ENCODE results near the gene BROX. TPM values are rescaled to one million over a fixed set of nuclear protein-coding genes. Genes with fewer than 3 reads are reported as not detected.

Gene BROX
- total and polyA plus RNA-seq, 10 of the 15 experiments (the other 5 are each of a cell fraction or from before 2014, with no cell fraction given): 5.8 to 42.0 (median 16.8) TPM

DNA sequence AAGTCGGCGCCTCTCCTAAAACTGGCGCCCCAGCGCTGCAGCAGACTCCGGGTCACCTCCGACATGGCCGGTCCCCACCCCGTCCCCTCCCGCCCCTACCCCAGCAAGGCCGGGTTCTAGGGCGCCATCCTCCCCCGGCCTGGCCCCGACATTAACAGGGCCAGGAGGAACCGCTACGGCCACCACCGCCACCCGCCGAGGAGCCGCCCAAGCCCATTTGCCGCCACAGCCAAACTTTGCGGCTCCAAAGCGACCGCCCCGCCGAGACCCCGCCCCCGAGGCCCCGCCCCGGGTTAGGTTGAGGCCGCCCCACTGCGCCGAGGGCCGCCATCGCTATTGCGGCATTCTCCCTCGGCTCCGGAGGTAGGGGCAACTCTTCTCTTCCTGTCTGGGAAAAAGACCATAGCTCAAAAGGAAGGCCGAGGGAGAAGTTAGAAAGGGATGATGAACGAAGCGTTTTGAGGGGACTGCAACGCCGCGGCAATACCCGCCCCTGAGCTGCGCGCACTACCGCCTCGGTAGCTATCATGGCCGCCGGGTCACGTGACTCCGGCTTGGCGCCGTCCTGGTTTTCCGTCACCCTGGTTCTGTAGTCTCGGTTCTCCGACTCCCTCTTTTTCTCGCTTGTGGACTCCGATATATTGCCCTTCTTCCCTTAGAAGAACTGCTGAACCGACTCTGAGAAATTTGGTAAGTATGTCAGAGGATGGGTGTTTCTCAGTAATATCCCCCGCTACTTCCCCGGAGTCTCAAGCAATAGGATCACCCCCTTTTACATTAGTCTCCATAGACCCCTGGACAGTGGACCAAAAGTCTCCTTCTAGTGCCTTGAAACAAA, at the start of gene BROX, which contains the start of gene AIDA (continued):
- TF ChIP-seq, protein P1, sequence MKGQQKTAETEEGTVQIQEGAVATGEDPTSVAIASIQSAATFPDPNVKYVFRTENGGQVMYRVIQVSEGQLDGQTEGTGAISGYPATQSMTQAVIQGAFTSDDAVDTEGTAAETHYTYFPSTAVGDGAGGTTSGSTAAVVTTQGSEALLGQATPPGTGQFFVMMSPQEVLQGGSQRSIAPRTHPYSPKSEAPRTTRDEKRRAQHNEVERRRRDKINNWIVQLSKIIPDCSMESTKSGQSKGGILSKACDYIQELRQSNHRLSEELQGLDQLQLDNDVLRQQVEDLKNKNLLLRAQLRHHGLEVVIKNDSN (IDR thresholded peaks at IDR 0.05; ENCODE audit: borderline replicate concordance, extremely low read length, insufficient read depth, low read depth, low read length): peak; percentile 97
- TF ChIP-seq, protein P2, sequence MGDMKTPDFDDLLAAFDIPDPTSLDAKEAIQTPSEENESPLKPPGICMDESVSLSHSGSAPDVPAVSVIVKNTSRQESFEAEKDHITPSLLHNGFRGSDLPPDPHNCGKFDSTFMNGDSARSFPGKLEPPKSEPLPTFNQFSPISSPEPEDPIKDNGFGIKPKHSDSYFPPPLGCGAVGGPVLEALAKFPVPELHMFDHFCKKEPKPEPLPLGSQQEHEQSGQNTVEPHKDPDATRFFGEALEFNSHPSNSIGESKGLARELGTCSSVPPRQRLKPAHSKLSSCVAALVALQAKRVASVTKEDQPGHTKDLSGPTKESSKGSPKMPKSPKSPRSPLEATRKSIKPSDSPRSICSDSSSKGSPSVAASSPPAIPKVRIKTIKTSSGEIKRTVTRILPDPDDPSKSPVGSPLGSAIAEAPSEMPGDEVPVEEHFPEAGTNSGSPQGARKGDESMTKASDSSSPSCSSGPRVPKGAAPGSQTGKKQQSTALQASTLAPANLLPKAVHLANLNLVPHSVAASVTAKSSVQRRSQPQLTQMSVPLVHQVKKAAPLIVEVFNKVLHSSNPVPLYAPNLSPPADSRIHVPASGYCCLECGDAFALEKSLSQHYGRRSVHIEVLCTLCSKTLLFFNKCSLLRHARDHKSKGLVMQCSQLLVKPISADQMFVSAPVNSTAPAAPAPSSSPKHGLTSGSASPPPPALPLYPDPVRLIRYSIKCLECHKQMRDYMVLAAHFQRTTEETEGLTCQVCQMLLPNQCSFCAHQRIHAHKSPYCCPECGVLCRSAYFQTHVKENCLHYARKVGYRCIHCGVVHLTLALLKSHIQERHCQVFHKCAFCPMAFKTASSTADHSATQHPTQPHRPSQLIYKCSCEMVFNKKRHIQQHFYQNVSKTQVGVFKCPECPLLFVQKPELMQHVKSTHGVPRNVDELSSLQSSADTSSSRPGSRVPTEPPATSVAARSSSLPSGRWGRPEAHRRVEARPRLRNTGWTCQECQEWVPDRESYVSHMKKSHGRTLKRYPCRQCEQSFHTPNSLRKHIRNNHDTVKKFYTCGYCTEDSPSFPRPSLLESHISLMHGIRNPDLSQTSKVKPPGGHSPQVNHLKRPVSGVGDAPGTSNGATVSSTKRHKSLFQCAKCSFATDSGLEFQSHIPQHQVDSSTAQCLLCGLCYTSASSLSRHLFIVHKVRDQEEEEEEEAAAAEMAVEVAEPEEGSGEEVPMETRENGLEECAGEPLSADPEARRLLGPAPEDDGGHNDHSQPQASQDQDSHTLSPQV (IDR thresholded peaks at IDR 0.05): peak; percentile 80
- TF ChIP-seq NR2F1 (conservative IDR thresholded peaks at IDR 0.05) (0 out of 2 replicates have a peak, but pooled peaks have one; percentile 19), POLR2A (IDR thresholded peaks at IDR 0.05; ENCODE audit: low read depth, low read length) (peak; percentile 64), RELA (IDR thresholded peaks at IDR 0.05; ENCODE audit: borderline replicate concordance, partially characterized antibody) (peak; percentile 71), MEF2A (IDR thresholded peaks at IDR 0.05; ENCODE audit: insufficient read depth, low read depth, low read length) (no peak), YBX1 (IDR thresholded peaks at IDR 0.05) (no peak), DPF2 (IDR thresholded peaks at IDR 0.05) (peak; percentile 15; the same call in 1 of the 2 replicates), NR2C2 (IDR thresholded peaks at IDR 0.05; ENCODE audit: borderline replicate concordance, control insufficient read depth, insufficient read length, low read depth) (no peak), LARP7 (IDR thresholded peaks at IDR 0.05) (peak; percentile 31; the same call in 1 of the 2 replicates), RAD51 (IDR thresholded peaks at IDR 0.05) (peak; percentile 99), RAD21 (IDR thresholded peaks at IDR 0.05; ENCODE audit: insufficient read depth, low read depth, low read length) (no peak), ATF7 (IDR thresholded peaks at IDR 0.05; ENCODE audit: low read depth) (peak; percentile 43; the same call in 1 of the 2 replicates), ZNF207 (IDR thresholded peaks at IDR 0.05; ENCODE audit: borderline replicate concordance) (peak; percentile 80; the same call in 1 of the 2 replicates)
- TF ChIP-seq, protein P3, sequence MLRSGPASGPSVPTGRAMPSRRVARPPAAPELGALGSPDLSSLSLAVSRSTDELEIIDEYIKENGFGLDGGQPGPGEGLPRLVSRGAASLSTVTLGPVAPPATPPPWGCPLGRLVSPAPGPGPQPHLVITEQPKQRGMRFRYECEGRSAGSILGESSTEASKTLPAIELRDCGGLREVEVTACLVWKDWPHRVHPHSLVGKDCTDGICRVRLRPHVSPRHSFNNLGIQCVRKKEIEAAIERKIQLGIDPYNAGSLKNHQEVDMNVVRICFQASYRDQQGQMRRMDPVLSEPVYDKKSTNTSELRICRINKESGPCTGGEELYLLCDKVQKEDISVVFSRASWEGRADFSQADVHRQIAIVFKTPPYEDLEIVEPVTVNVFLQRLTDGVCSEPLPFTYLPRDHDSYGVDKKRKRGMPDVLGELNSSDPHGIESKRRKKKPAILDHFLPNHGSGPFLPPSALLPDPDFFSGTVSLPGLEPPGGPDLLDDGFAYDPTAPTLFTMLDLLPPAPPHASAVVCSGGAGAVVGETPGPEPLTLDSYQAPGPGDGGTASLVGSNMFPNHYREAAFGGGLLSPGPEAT (IDR thresholded peaks at IDR 0.05; ENCODE audit: low read depth): no peak; the same call in 1 of the 2 replicates
